ENCODE measurements around the gene SLC12A2.

GRCh38 chr5:128085413-128085812, 1.8 kb downstream of the SLC12A2 start:
- TF ChIP-seq, protein P1, sequence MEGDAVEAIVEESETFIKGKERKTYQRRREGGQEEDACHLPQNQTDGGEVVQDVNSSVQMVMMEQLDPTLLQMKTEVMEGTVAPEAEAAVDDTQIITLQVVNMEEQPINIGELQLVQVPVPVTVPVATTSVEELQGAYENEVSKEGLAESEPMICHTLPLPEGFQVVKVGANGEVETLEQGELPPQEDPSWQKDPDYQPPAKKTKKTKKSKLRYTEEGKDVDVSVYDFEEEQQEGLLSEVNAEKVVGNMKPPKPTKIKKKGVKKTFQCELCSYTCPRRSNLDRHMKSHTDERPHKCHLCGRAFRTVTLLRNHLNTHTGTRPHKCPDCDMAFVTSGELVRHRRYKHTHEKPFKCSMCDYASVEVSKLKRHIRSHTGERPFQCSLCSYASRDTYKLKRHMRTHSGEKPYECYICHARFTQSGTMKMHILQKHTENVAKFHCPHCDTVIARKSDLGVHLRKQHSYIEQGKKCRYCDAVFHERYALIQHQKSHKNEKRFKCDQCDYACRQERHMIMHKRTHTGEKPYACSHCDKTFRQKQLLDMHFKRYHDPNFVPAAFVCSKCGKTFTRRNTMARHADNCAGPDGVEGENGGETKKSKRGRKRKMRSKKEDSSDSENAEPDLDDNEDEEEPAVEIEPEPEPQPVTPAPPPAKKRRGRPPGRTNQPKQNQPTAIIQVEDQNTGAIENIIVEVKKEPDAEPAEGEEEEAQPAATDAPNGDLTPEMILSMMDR (conservative IDR thresholded peaks at IDR 0.05): no peak
- no peak for TF ChIP-seq ZFX (IDR thresholded peaks at IDR 0.05)
